ENCODE measurements around the gene TMEM184B.
A peak's percentile ranks its signal among the peaks of the same experiment; 100 is the strongest.
"Not testable (repeated sequence)": the region's sequence is repeated elsewhere in the genome, so short reads cannot be mapped to it uniquely, and the experiment has no call there.

The TMEM184B gene

GRCh38 chr22:38250643-38251340, 22.0 kb downstream of the TMEM184B start:
- FAIRE-seq (no peak), DNase-seq (ENCODE audit: insufficient read length, low spot score) (no peak)

GRCh38 chr22:38249803-38250642, 22.8 kb downstream of the TMEM184B start:
- DNase-seq (ENCODE audit: insufficient read length, low spot score) (no peak), FAIRE-seq (no peak)

- no peak for DNase-seq (ENCODE audit: insufficient read length, low spot score)
- FAIRE-seq, result no peak
Observed at GRCh38 chr22:38249301-38249700, 23.5 kb downstream of the TMEM184B start.

- DNase-seq (ENCODE audit: insufficient read length, low spot score) (no peak), FAIRE-seq (no peak)
Observed at GRCh38 chr22:38248280-38248679, 24.5 kb downstream of the TMEM184B start.

- FAIRE-seq, result no peak
Observed at GRCh38 chr22:38247713-38248112, 25.1 kb downstream of the TMEM184B start.

GRCh38 chr22:38246692-38247091, 26.1 kb downstream of the TMEM184B start:
- FAIRE-seq, result no peak
- DNase-seq (ENCODE audit: insufficient read length, low spot score), result no peak

More at GRCh38 chr22:38247713-38248112, 25.1 kb downstream of the TMEM184B start:
- DNase-seq (ENCODE audit: insufficient read length, low spot score), result no peak

- FAIRE-seq (no peak), DNase-seq (ENCODE audit: insufficient read length, low spot score) (no peak)
Observed at GRCh38 chr22:38246046-38246658, 26.7 kb downstream of the TMEM184B start.

- DNase-seq (ENCODE audit: insufficient read length, low spot score) (no peak), FAIRE-seq (no peak)
Observed at GRCh38 chr22:38244106-38244505, 28.7 kb downstream of the TMEM184B start.

- DNase-seq (ENCODE audit: insufficient read length, low spot score), result no peak
Observed at GRCh38 chr22:38243007-38243765, 29.6 kb downstream of the TMEM184B start.

GRCh38 chr22:38240734-38241252, 32.0 kb downstream of the TMEM184B start:
- FAIRE-seq (peak; percentile 36), DNase-seq (ENCODE audit: insufficient read length, low spot score) (peak; percentile 64)

More at GRCh38 chr22:38243007-38243765, 29.6 kb downstream of the TMEM184B start:
- FAIRE-seq, result no peak

GRCh38 chr22:38239101-38239761, 33.6 kb downstream of the TMEM184B start:
- FAIRE-seq, result peak; percentile 88
- peak; percentile 64 for DNase-seq (ENCODE audit: insufficient read length, low spot score)

GRCh38 chr22:38238519-38239071, 34.2 kb downstream of the TMEM184B start:
- FAIRE-seq, result no peak
- DNase-seq (ENCODE audit: insufficient read length, low spot score), result no peak

GRCh38 chr22:38236786-38237185, 36.0 kb downstream of the TMEM184B start:
- no peak for FAIRE-seq
- DNase-seq (ENCODE audit: insufficient read length, low spot score), result no peak

- DNase-seq (ENCODE audit: insufficient read length, low spot score), result no peak
- FAIRE-seq, result no peak
Observed at GRCh38 chr22:38235240-38235850, 37.5 kb downstream of the TMEM184B start.

- DNase-seq (ENCODE audit: insufficient read length, low spot score); FAIRE-seq: not testable (repeated sequence)
Observed at GRCh38 chr22:38233856-38234255, 39.0 kb downstream of the TMEM184B start.

- FAIRE-seq (no peak), DNase-seq (ENCODE audit: insufficient read length, low spot score) (no peak)
Observed at GRCh38 chr22:38233427-38233826, 39.4 kb downstream of the TMEM184B start.

GRCh38 chr22:38232196-38232595, 40.6 kb downstream of the TMEM184B start:
- FAIRE-seq, result no peak
- no peak for DNase-seq (ENCODE audit: insufficient read length, low spot score)

- DNase-seq (ENCODE audit: insufficient read length, low spot score) (no peak), FAIRE-seq (no peak)
Observed at GRCh38 chr22:38230916-38231315, 41.9 kb downstream of the TMEM184B start.
